Epidermal melanocyte (primary cell): ENCODE measurements around the gene MAP1B.

Experiments
- DNase-seq: peaks from one replicate; pipeline ENCODE4 v3.0.0; 2011; ENCODE audit warnings: low spot score; ENCODE audit not compliant: insufficient read length

Gene MAP1B

GRCh38 chr5:72221541-72221940 is 114.3 kb downstream of the MAP1B start:
- no peak for DNase-seq

GRCh38 chr5:72222521-72222920 is 115.2 kb downstream of the MAP1B start:
- no peak for DNase-seq

GRCh38 chr5:72223371-72223770 is 116.1 kb downstream of the MAP1B start:
- no peak for DNase-seq

- DNase-seq: no peak
Measured at GRCh38 chr5:72224946-72225463, 117.7 kb downstream of the MAP1B start.

- DNase-seq: no peak
Measured at GRCh38 chr5:72225741-72226140, 118.5 kb downstream of the MAP1B start.

GRCh38 chr5:72226950-72227349 is 119.7 kb downstream of the MAP1B start:
- DNase-seq: no peak

GRCh38 chr5:72228960-72229359 is 121.7 kb downstream of the MAP1B start:
- no peak for DNase-seq

GRCh38 chr5:72231991-72232703 is 124.9 kb downstream of the MAP1B start:
- no peak for DNase-seq

- DNase-seq: no peak
Measured at GRCh38 chr5:72232838-72233237, 125.6 kb downstream of the MAP1B start.

- no peak for DNase-seq
Measured at GRCh38 chr5:72233835-72234234, 126.6 kb downstream of the MAP1B start.

- DNase-seq: no peak
Measured at GRCh38 chr5:72234265-72234700, 127.0 kb downstream of the MAP1B start.

- no peak for DNase-seq
Measured at GRCh38 chr5:72234868-72235267, 127.6 kb downstream of the MAP1B start.

GRCh38 chr5:72235725-72236124 is 128.4 kb downstream of the MAP1B start:
- DNase-seq: no peak

GRCh38 chr5:72237415-72237814 is 130.1 kb downstream of the MAP1B start:
- no peak for DNase-seq

- DNase-seq: no peak
Measured at GRCh38 chr5:72237879-72238278, 130.6 kb downstream of the MAP1B start.

- no peak for DNase-seq
Measured at GRCh38 chr5:72238712-72239445, 131.6 kb downstream of the MAP1B start.

- peak; percentile 40 for DNase-seq
Measured at GRCh38 chr5:72241346-72242003, 134.2 kb downstream of the MAP1B start.

GRCh38 chr5:72242796-72243475 is 135.7 kb downstream of the MAP1B start:
- DNase-seq: no peak

GRCh38 chr5:72243706-72244105 is 136.4 kb downstream of the MAP1B start:
- DNase-seq: no peak

- no peak for DNase-seq
Measured at GRCh38 chr5:72244862-72245371, 137.6 kb downstream of the MAP1B start.

GRCh38 chr5:72245546-72245945 is 138.3 kb downstream of the MAP1B start:
- no peak for DNase-seq
